NK-92 treated with Interleukin-12 subunit alpha and Interleukin-12 subunit beta, amount 100 ng/mL, for 24 hours (cell line): ENCODE measurements around the gene FOXF2.

Source experiments
- DNase-seq: peaks from one replicate; lab custom pipeline; 2025; lab: John Stamatoyannopoulos, UW

FOXF2 gene

DNA sequence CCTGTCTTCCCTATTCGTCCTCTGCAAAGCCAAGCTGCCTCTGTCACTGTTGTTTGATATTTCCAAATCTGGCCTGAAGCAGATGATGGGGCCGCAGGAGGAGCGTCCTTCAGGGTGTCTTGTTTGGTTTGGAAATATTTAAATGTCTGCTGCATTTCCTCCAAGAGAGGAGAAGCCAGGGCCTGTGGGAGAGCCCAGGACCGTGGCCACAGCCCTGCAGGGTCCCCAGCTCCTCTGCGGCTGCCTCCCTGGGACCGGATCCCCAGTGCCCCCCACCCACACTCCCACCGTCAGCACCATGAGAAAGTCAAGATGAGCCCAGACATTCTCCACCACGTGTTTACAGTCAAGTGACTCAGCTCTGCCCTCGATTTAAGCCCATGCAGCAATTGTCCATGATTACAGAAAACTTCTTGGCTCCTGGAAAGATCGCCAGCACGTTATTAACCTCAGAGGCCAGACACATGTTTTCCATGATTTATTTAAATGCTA, 18.2 kb downstream of the FOXF2 start:
- no peak for DNase-seq

- DNase-seq = no peak
Measured at GRCh38 chr6:1409774-1410465, 20.5 kb downstream of the FOXF2 start.

DNA sequence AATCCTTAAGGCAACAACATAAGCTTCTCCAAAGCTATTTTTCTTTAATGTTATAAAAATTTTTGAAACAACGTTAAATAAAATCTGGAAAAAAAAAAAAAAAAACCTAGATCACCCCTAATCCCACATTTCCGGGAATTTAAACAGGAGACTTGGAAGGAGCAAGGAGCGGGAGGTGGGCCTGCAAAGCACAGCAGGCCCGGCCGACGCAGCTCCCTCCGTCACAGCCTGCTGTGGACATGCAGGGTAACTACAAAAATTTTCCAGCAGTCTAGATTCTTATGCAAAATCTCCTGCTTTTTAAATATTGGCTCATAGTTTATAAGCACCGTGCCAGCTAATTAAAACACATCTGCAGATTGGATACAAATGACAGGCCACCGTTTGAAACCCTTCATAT, 23.5 kb downstream of the FOXF2 start:
- DNase-seq = no peak

- no peak for DNase-seq
Measured at GRCh38 chr6:1415416-1416063, 26.2 kb downstream of the FOXF2 start.

GRCh38 chr6:1416191-1416760, 26.9 kb downstream of the FOXF2 start:
- DNase-seq = no peak

GRCh38 chr6:1416820-1417219, 27.4 kb downstream of the FOXF2 start:
- DNase-seq = no peak

DNA sequence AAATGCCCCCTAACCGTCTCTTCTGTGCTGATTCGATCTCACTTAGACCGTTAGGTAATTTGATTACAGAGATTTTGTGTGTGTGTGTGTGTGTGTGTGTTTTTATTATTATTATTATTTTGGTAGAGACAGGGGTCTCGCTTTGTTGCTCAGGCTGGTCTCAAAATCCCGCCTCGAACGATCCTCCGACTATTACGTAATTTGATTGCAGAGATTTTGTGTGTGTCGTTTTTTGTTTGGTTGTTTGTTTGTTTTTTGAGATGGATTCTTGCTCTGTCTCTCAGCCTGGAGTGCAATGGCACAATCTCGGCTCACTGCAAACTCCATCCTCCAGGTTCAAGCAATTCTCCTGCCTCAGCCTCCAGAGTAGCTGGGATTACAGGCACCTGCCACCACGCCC, 28.3 kb downstream of the FOXF2 start:
- DNase-seq = no peak

GRCh38 chr6:1418471-1419191, 29.3 kb downstream of the FOXF2 start:
- DNase-seq = no peak

DNA sequence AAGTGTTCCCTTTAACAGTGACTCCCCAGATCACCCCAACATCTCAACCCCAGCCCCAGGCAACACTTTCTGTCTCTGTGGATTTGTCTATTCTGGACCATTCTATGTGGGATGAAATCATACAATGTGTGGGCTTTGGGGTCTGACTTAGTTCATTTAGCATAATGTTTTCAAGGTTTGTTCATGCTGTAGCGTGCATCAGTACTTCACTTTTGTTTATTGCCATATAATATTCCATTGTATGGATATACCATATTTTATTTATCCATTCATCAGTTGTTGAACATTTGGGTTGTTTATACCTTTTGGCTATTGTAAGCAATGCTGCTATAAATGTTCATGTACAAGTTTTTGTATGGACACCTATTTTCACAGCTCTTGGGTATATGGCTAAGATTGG, 31.0 kb downstream of the FOXF2 start:
- no peak for DNase-seq

DNA sequence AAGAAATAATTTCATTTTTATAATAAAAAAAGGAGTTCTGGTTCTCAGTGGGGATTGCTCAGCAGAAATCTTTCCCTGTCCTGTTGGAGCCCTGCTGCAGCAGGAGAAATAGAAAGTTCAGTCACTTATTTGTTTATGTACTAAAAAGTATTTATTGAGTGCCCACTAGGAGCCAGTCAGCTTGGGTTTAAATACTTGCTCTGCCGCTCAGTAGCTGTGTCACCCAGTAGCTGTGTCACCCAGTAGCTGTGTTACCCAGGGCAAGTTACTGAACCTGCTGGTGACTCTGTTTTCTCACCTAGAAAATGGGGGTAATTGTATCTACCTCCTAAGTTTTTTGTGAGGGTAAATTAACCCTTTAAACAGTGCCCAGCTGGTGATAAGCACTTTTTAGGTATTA, 32.9 kb downstream of the FOXF2 start:
- DNase-seq = no peak

DNA sequence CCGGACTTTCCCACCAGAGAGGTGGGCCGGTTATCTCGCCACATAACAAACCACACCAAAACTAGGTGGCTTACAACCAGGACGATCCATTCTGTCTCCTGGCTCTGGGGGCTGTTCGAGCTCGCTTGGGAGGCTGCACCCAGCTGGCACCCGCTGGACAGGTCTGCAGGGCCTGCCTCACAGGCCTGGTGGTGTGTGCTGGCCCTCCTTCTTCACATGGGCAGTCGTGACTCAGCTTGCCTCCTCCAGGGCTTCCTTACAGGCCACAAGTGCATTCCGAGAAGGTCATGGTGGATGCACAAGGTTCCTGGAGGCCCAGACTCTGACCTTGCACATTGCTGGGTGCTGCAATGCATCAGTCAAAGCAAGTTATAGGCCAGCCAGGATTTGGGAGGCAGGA, 34.2 kb downstream of the FOXF2 start:
- DNase-seq = no peak

DNA sequence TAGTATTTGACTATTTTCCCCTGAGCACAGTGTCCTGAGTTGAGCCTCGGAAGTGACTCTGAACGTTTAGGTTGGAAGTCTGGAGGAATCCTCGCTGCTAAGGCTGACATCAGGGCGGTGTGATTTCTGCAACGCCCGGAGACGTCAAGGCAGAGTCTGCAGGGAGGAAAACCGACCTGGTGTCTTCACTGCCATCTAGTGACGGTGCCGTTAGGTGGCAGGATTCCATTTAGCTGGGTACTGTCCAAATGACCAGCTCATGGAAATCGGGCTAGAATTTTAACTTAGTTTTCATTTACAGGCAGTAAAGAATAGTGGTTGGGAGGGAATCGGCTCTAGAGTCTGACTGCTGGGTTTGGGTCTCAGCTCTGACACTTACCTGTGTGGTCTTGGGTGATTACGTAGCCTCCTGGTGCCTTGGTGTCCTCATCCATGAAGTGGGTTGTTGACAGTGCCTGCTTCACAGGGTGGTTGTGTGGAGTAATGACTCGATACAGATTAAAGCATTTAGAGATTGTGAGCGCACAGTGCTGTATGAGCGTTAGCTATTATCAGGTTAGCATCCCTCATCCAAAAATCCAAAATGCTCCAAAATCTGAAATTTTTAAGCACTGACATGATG, 35.0 kb downstream of the FOXF2 start:
- DNase-seq = no peak

DNA sequence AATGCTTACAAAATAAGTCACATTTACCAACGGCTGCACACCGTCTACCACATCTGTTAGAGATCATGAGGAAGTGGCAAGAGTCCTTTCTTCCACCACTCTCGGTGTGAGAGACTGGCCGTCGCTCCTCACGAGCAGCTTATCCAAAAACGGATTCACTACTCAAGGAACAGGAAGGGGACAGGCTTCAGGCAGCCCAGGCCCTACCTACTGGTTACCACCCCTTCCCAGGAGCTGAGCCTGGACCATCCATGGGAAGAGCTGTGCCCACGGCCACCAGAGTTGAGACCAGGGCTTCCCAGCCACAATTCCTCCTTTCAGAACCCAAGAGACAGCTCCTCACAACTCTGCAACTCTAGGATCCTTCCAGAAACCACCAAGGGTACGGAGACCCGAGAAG, 37.0 kb downstream of the FOXF2 start:
- DNase-seq = no peak

DNA sequence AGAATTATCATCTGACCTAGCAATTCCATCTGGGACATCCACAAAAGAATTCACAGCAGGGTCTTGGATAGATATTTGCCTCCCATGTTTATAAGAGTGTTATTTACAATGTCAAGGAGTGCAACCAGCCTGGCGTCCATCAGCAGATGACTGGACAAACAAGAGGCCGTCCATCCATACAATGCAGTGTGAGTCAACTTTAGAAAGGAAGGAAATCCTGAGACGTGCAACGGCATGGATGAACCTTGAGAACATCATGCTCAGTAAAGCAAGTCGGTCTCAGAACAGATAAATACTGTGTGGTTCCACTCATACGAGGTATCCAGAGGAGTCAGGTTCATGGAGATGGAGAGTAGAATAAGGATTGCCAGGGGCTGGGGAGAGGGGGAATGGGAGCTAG, 46.4 kb downstream of the FOXF2 start:
- DNase-seq = no peak

- DNase-seq = no peak
Measured at GRCh38 chr6:1436334-1437306, 47.2 kb downstream of the FOXF2 start.

GRCh38 chr6:1437553-1438406, 48.4 kb downstream of the FOXF2 start:
- no peak for DNase-seq

DNA sequence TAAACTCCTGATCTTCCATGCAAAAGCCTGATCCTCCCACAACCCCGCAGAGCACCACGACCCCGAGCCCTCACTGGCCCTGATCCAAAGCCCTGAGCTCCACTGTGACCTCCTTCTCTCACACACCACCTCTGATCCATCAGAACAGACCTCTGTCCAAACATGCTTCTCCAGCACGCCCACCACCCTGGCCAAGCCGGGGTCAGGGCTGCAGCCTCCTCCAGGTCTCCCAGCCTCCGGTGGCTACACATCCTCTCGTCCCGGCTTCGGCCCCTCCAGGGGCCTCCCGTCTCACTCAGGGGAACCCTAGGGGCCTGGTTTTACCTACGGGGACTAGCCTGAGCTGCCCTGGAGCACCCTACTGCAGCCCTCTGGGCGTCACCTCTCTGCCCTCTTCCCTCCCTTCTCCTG, 49.1 kb downstream of the FOXF2 start:
- no peak for DNase-seq

DNA sequence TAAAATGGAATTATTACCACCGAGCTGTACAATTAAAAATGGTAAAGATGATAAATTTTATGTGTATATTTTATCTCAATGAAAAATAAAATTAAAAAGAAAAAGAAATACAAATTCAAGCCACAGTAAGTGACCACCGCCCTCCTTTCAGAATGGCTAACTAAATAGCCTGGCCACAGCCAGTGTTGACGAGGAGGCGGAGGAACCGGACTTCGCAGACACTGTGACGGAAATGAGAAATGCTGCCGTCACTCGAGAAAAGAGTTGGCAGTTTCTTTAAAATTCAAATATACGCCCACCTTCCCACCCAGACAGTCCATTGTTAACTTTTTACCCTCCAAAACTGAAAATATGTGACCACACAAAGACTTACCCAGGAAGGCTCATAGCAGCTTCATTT, 50.0 kb downstream of the FOXF2 start:
- DNase-seq = no peak

GRCh38 chr6:1442929-1443328, 53.6 kb downstream of the FOXF2 start:
- no peak for DNase-seq
